HCT116 (cell line): ENCODE data around the gene HSPB8.

Experiments used
- EZH2 ChIP-seq: fragments of 200-600 bp; sonication (generic); IDR thresholded peaks from 2 replicates; pipeline ENCODE4 v1.6.1; 2017; ENCODE audit warnings: antibody characterized with exemption, mixed run types
- POLR2A ChIP-seq: IDR thresholded peaks from 2 replicates; pipeline ENCODE4 v1.7.0; 2011; ENCODE audit warnings: borderline replicate concordance; ENCODE audit not compliant: insufficient read depth, insufficient read length; ENCODE audit errors: extremely low read depth
- POLR2AphosphoS5 ChIP-seq: IDR thresholded peaks from 2 replicates; pipeline ENCODE4 v1.6.1; 2011; ENCODE audit warnings: mild to moderate bottlenecking, low read depth, low read length, moderate library complexity
- TF ChIP-seq, protein P1 (sequence below), 3 experiments: fragments of 200-600 bp in 1 of 3; sonication (generic) in 1 of 3; IDR thresholded peaks in 2 of 3; conservative IDR thresholded peaks in 1 of 3; 2 replicates each; pipeline ENCODE4 v1.5.1; 2012 to 2017; ENCODE audit warnings: low read depth in 2 of 3, low read length in 2 of 3, antibody characterized with exemption in 1 of 3, borderline replicate concordance in 1 of 3, control low read depth in 1 of 3, mild to moderate bottlenecking in 1 of 3, mixed read lengths in 1 of 3, mixed run types in 1 of 3, moderate library complexity in 1 of 3; ENCODE audit not compliant: insufficient read depth in 1 of 3

DNA sequence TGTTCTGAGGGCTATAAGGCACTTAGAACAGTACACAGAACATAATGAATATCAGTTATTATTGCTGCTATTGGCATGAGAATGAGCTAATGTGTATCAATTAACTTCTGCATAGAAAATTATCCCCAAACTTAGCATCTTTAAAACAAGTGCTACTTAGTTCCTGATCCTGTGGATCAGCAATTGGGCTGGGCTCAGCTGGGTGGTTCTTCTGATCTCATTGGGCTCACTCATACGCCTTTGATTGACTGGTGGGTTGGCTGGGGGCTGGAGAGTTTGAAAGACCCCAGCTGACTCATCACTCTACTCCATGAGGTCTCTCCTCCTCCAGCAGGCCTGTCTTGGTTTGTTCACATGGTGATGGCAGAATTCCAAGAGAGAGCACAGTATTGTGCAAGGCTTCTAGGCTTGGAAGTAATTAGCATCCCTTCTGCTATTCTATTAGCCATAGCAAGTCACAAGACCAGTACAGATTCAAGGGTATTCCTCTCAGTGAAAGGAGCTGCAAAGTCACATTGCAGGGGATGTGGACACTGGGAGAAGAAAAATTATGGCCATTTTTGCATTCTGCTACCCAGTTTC is 27.2 kb upstream of the HSPB8 start:
- no peak for TF ChIP-seq POLR2A
- TF ChIP-seq, protein P1, sequence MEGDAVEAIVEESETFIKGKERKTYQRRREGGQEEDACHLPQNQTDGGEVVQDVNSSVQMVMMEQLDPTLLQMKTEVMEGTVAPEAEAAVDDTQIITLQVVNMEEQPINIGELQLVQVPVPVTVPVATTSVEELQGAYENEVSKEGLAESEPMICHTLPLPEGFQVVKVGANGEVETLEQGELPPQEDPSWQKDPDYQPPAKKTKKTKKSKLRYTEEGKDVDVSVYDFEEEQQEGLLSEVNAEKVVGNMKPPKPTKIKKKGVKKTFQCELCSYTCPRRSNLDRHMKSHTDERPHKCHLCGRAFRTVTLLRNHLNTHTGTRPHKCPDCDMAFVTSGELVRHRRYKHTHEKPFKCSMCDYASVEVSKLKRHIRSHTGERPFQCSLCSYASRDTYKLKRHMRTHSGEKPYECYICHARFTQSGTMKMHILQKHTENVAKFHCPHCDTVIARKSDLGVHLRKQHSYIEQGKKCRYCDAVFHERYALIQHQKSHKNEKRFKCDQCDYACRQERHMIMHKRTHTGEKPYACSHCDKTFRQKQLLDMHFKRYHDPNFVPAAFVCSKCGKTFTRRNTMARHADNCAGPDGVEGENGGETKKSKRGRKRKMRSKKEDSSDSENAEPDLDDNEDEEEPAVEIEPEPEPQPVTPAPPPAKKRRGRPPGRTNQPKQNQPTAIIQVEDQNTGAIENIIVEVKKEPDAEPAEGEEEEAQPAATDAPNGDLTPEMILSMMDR (IDR thresholded peaks at IDR 0.05 in 2 of 3, conservative IDR thresholded peaks at IDR 0.05 in 1 of 3; ENCODE audit: borderline replicate concordance in 1 of 3, insufficient read depth in 1 of 3, low read depth in 2 of 3, low read length in 2 of 3), result no peak
- no peak for TF ChIP-seq EZH2
- no peak for TF ChIP-seq POLR2AphosphoS5
